ENCODE results near the gene BIN1. TPM values are rescaled to one million over a fixed set of nuclear protein-coding genes. Genes with fewer than 3 reads are reported as not detected.
A peak's percentile ranks its signal among the peaks of the same experiment; 100 is the strongest.
"Not testable (repeated sequence)": the region's sequence is repeated elsewhere in the genome, so short reads cannot be mapped to it uniquely, and the experiment has no call there.

The BIN1 gene
- total and polyA plus RNA-seq, 4 donors = 103 to 220 (median 163) TPM

GRCh38 chr2:127034883-127035611 is 71.9 kb downstream of the BIN1 start:
- no peaks in the 10 kb centered on the region for H3K9me3 ChIP-seq (ENCODE audit: control insufficient read depth, insufficient read depth, low read length)
- no peak overlapping the region for H3K27ac ChIP-seq (ENCODE audit: low read depth, low read length)
- no peaks in the 10 kb centered on the region for H3K4me1 ChIP-seq (ENCODE audit: control insufficient read depth, insufficient read depth, low read length)
- WGBS (ENCODE audit: insufficient coverage) = 88% methylated on average over 5 of the region's 11 CpGs
- no peaks in the 10 kb centered on the region for H3K27me3 ChIP-seq (ENCODE audit: control insufficient read depth, insufficient read depth, low read length)
- no peak overlapping the region for H3K4me3 ChIP-seq (ENCODE audit: low read depth, low read length)
- no peaks in the 10 kb centered on the region for H3K36me3 ChIP-seq (ENCODE audit: control insufficient read depth, insufficient read depth, low read length)
- no peak for DNase-seq (ENCODE audit: low read depth in 4 of 6, low spot score in 6 of 6)

DNA sequence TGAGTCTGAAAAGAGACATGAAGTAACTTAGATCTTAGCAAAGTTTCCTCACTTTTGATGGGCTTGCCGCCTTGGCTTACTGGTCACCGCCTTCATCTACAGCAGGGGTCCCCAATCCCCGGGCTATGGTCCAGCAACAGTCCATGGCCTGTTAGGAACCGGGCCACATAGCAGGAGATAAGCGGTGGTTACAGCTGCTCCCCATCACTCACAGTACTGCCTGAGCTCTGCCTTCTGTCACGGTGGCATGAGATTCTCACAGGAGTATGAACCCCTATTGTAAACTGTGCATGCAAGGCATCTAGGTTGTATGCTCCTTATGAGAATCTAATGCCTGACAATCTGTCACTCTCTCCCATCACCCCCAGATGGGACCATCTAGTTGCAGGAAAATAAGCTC is 72.9 kb downstream of the BIN1 start:
- WGBS (ENCODE audit: insufficient coverage) = 55% methylated on average over 6 of the region's 6 CpGs

DNA sequence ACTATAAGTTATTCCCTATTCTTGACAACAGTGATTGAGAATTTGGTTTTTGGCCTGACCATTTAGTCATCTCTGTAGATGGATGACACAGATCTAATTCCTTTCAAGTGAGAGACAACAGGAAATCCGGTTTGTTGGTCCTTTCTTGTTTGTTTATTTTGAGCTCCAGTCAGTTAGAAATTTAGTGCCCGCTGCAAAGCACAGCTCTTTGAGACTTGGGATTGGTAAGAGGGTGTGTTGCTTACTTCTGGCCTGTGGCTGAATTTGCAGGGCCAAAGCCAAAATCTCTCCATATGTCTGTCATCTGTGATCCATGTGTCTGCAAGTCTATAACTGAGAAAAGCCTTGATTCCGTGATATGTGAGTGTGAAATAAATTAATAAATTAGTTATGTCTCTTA is 74.3 kb downstream of the BIN1 start:
- Histone ChIP-seq H3K27me3 (ENCODE audit: control insufficient read depth, insufficient read depth, low read length) (no peaks in the 10 kb centered on the region), H3K9me3 (ENCODE audit: control insufficient read depth, insufficient read depth, low read length) (no peaks in the 10 kb centered on the region), H3K4me1 (ENCODE audit: control insufficient read depth, insufficient read depth, low read length) (no peaks in the 10 kb centered on the region), H3K4me3 (ENCODE audit: low read depth, low read length) (no peak overlapping the region), H3K36me3 (ENCODE audit: control insufficient read depth, insufficient read depth, low read length) (no peaks in the 10 kb centered on the region), H3K27ac (ENCODE audit: low read depth, low read length) (no peak overlapping the region)
- peak in 1 of 6 donors; percentile 48 for DNase-seq (ENCODE audit: low read depth in 4 of 6, low spot score in 6 of 6)
- WGBS (ENCODE audit: insufficient coverage) = 80% methylated on average over 2 of the region's 3 CpGs

More for the DNA sequence above, 72.9 kb downstream of the BIN1 start:
- Histone ChIP-seq H3K27me3 (ENCODE audit: control insufficient read depth, insufficient read depth, low read length) (no peaks in the 10 kb centered on the region), H3K4me1 (ENCODE audit: control insufficient read depth, insufficient read depth, low read length) (no peaks in the 10 kb centered on the region), H3K9me3 (ENCODE audit: control insufficient read depth, insufficient read depth, low read length) (no peaks in the 10 kb centered on the region), H3K36me3 (ENCODE audit: control insufficient read depth, insufficient read depth, low read length) (no peaks in the 10 kb centered on the region), H3K4me3 (ENCODE audit: low read depth, low read length) (no peak overlapping the region), H3K27ac (ENCODE audit: low read depth, low read length) (no peak overlapping the region)
- DNase-seq (ENCODE audit: low read depth in 4 of 6, low spot score in 6 of 6) = no peak

DNA sequence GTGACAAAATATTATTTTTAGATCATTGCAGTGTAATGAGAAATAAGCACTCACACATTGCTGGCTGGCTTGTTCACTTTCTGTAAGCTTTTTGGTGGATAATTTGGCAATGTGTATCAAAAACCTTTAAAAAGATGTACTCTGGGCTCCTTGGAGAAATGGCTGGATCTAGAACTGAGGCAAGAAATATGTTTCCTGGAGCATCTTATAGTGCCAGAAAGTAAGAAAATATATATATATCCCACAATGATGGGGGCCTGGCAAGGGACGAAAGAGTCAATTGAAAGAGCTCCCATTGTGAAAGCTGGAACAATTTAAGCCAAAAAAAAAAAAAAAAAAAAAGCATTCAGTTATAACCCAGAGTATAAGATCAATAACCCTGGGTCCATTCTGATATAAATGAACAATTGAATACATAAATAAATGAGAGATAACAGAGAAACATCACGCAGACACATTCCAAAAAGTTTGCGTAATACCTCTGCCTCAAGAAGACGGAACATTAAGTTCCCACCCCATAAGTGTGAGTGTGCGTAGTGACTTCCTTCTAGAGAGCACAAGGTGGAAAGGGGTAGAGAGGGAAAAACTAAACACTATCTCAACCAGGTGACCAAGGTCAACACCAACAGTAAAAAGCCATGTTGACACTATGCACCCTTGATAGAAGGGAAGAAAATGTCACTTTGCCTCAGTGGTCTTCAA is 77.5 kb downstream of the BIN1 start:
- no peaks in the 10 kb centered on the region for H3K9me3 ChIP-seq (ENCODE audit: control insufficient read depth, insufficient read depth, low read length)
- H3K27ac ChIP-seq (ENCODE audit: low read depth, low read length) = no peak overlapping the region
- H3K36me3 ChIP-seq (ENCODE audit: control insufficient read depth, insufficient read depth, low read length) = no peaks in the 10 kb centered on the region
- no peaks in the 10 kb centered on the region for H3K27me3 ChIP-seq (ENCODE audit: control insufficient read depth, insufficient read depth, low read length)
- no CpG with 5 or more reads among the region's 5 CpGs for WGBS (ENCODE audit: insufficient coverage)
- no peak for DNase-seq (ENCODE audit: low read depth in 4 of 6, low spot score in 6 of 6)
- peaks cover 17% of the 10 kb centered on the region for H3K4me1 ChIP-seq (ENCODE audit: control insufficient read depth, insufficient read depth, low read length)
- no peak overlapping the region for H3K4me3 ChIP-seq (ENCODE audit: low read depth, low read length)

GRCh38 chr2:127028745-127029144 is 78.2 kb downstream of the BIN1 start:
- H3K36me3 ChIP-seq (ENCODE audit: control insufficient read depth, insufficient read depth, low read length); H3K9me3 ChIP-seq (ENCODE audit: control insufficient read depth, insufficient read depth, low read length); DNase-seq (ENCODE audit: low read depth in 4 of 6, low spot score in 6 of 6); H3K27me3 ChIP-seq (ENCODE audit: control insufficient read depth, insufficient read depth, low read length); H3K4me3 ChIP-seq (ENCODE audit: low read depth, low read length); H3K27ac ChIP-seq (ENCODE audit: low read depth, low read length): not testable (repeated sequence)
- WGBS (ENCODE audit: insufficient coverage) = no CpG with 5 or more reads among the region's 1 CpG
- peaks cover 17% of the 10 kb centered on the region for H3K4me1 ChIP-seq (ENCODE audit: control insufficient read depth, insufficient read depth, low read length)

DNA sequence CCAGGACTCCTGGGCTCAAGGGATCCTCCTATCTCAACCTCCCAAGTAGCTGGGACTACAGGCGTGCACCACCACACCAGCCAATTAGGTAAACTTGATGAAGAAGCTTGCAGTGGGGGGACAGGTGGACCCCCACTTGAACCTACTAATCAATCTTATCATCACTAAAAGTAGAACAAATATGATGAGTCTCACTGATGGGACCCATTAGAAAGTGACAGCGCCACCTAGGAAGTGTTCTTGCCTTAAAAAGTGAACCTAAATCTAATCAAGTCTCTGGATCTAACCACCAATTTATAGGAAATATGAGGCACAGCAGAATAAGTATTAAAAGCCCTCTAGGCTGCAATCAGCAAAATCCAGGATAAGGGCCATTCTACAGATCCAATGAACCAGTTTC is 79.2 kb downstream of the BIN1 start:
- 80% methylated on average over 1 of the region's 2 CpGs for WGBS (ENCODE audit: insufficient coverage)
- no peak for DNase-seq (ENCODE audit: low read depth in 4 of 6, low spot score in 6 of 6)
- Histone ChIP-seq H3K9me3 (ENCODE audit: control insufficient read depth, insufficient read depth, low read length) (no peaks in the 10 kb centered on the region), H3K27me3 (ENCODE audit: control insufficient read depth, insufficient read depth, low read length) (no peaks in the 10 kb centered on the region), H3K4me3 (ENCODE audit: low read depth, low read length) (no peak overlapping the region), H3K27ac (ENCODE audit: low read depth, low read length) (no peak overlapping the region), H3K4me1 (ENCODE audit: control insufficient read depth, insufficient read depth, low read length) (peaks cover 17% of the 10 kb centered on the region), H3K36me3 (ENCODE audit: control insufficient read depth, insufficient read depth, low read length) (no peaks in the 10 kb centered on the region)

DNA sequence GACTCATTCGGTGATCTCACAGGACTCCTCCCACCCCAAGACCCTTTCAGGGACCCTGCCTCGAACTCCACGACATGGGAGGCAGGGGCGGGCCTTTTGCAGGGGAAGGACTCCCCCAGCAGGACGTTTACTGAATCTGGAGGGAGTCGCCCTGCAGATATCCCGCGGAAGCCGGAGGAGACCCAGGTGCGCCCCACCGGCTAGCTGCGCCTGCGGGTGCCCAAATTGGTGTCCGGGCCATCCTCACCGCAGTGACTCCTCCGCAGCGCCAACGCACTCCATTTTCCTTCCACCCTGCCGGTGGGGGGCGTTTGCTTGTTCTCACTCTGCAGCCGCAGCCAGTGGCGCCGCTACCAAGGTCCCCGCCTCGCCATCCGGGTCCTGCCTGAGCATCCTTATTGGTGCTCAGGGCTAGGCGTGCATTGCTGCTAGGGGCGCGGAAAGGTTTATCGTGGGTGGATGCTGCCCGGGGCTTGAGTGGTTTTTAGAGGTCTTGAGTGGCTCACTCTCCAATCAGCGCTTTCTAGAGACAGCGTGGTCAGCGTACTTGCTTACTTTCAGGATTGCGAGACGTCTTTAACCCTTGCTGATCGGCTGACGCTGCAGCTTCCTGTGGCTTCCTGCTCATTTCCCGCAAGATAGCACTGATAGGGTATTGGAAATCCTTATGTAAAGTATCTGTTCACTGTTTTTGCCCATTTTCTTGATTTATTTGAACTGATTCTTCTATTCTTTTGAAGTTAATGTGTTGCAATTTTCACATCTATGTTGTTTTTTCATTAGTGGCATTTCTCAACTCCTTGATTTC is 81.4 kb downstream of the BIN1 start:
- peak; percentile 62 to 96 (median 74) for DNase-seq (ENCODE audit: low read depth in 4 of 6, low spot score in 6 of 6)
- H3K4me3 ChIP-seq (ENCODE audit: low read depth, low read length) = peak overlapping the region; percentile 77
- H3K36me3 ChIP-seq (ENCODE audit: control insufficient read depth, insufficient read depth, low read length) = no peaks in the 10 kb centered on the region
- under 1% methylated on average over 39 of the region's 39 CpGs for WGBS (ENCODE audit: insufficient coverage)
- H3K4me1 ChIP-seq (ENCODE audit: control insufficient read depth, insufficient read depth, low read length) = peaks cover 17% of the 10 kb centered on the region
- H3K9me3 ChIP-seq (ENCODE audit: control insufficient read depth, insufficient read depth, low read length) = no peaks in the 10 kb centered on the region
- no peaks in the 10 kb centered on the region for H3K27me3 ChIP-seq (ENCODE audit: control insufficient read depth, insufficient read depth, low read length)
- H3K27ac ChIP-seq (ENCODE audit: low read depth, low read length) = peak overlapping the region; percentile 76

GRCh38 chr2:127024769-127025358 is 82.1 kb downstream of the BIN1 start:
- under 1% methylated on average over 29 of the region's 29 CpGs for WGBS (ENCODE audit: insufficient coverage)
- H3K4me3 ChIP-seq (ENCODE audit: low read depth, low read length) = peak overlapping the region; percentile 77
- H3K4me1 ChIP-seq (ENCODE audit: control insufficient read depth, insufficient read depth, low read length) = peaks cover 17% of the 10 kb centered on the region
- no peaks in the 10 kb centered on the region for H3K36me3 ChIP-seq (ENCODE audit: control insufficient read depth, insufficient read depth, low read length)
- H3K27me3 ChIP-seq (ENCODE audit: control insufficient read depth, insufficient read depth, low read length) = no peaks in the 10 kb centered on the region
- peak overlapping the region; percentile 76 for H3K27ac ChIP-seq (ENCODE audit: low read depth, low read length)
- DNase-seq (ENCODE audit: low read depth in 4 of 6, low spot score in 6 of 6) = peak; percentile 18 to 80 (median 42)
- no peaks in the 10 kb centered on the region for H3K9me3 ChIP-seq (ENCODE audit: control insufficient read depth, insufficient read depth, low read length)

DNA sequence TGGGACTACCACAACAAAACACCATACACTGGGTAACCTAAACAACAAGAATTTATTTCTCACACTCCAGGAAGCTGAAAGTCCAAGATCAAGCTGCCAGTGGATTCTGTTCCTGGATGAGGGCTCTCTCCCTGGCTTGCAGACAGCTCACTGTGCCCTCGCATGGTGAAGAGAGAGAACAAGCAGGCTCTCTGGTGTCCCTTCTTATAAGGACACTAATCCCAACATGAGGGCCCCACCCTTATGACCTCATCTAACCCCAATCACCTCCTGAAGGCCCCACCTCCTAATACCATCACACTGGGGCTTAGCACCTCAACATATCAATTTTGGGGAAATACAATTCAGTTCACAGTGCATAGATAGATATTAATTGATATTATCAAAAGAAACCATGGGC is 83.5 kb downstream of the BIN1 start:
- no peak for DNase-seq (ENCODE audit: low read depth in 4 of 6, low spot score in 6 of 6)
- no CpG with 5 or more reads among the region's 1 CpG for WGBS (ENCODE audit: insufficient coverage)
- no peaks in the 10 kb centered on the region for H3K27me3 ChIP-seq (ENCODE audit: control insufficient read depth, insufficient read depth, low read length)
- no peaks in the 10 kb centered on the region for H3K9me3 ChIP-seq (ENCODE audit: control insufficient read depth, insufficient read depth, low read length)
- H3K27ac ChIP-seq (ENCODE audit: low read depth, low read length) = no peak overlapping the region
- H3K4me3 ChIP-seq (ENCODE audit: low read depth, low read length) = no peak overlapping the region
- H3K36me3 ChIP-seq (ENCODE audit: control insufficient read depth, insufficient read depth, low read length) = no peaks in the 10 kb centered on the region
- peaks cover 17% of the 10 kb centered on the region for H3K4me1 ChIP-seq (ENCODE audit: control insufficient read depth, insufficient read depth, low read length)

Measured in spinal cord (tissue), 10 donors.